OCI-LY7 (cell line): ENCODE measurements around the gene TRAIP. TPM values are rescaled to one million over a fixed set of nuclear protein-coding genes. Genes with fewer than 3 reads are reported as not detected.

Experiments used
- BruUV-seq: library from RNA; stranded (reverse); fragments of 400-500 nt; replicated peaks from 2 replicates; lab custom pipeline; 2021; lab: Mats Ljungman, UMichigan
- CTCF ChIA-PET: fragments of 300-600 bp; sonication (Branson Sonifier 250); formaldehyde crosslinking; loops from one replicate; lab custom pipeline; 2022; ENCODE audit warnings: antibody characterized with exemption; ENCODE audit not compliant: unreplicated experiment; lab: Charles Lee
- POLR2A ChIA-PET: fragments of 300-600 bp; sonication (Branson Sonifier 250); formaldehyde crosslinking; loops from one replicate; lab custom pipeline; 2022; ENCODE audit warnings: antibody characterized with exemption; lab: Charles Lee
- DNase-seq: peaks from one replicate; pipeline ENCODE4 v3.0.0-alpha.2; 2015; ENCODE audit warnings: low spot score
- H2AFZ ChIP-seq: fragments of 200-600 bp; sonication (generic), shearing (Covaris generic); 2 replicates; pipeline ENCODE4 v1.6.1; 2014; ENCODE audit warnings: mild to moderate bottlenecking, antibody characterized with exemption, low read length, moderate library complexity
- H3K27ac ChIP-seq: fragments of 200-600 bp; sonication (generic); 2 replicates; pipeline ENCODE4 v1.5.1; 2014; ENCODE audit warnings: mixed run types, low read depth, mild to moderate bottlenecking, moderate library complexity, low read length, inconsistent platforms; ENCODE audit not compliant: poor library complexity, severe bottlenecking
- H3K36me3 ChIP-seq: fragments of 200-600 bp; sonication (generic); 2 replicates; pipeline ENCODE4 v1.6.1; 2014; ENCODE audit warnings: mild to moderate bottlenecking, antibody characterized with exemption, low read length, moderate library complexity, mixed read lengths; ENCODE audit not compliant: insufficient read depth
- H3K4me1 ChIP-seq: fragments of 200-600 bp; sonication (generic); 2 replicates; pipeline ENCODE4 v1.5.1; 2014; ENCODE audit warnings: mild to moderate bottlenecking, low read length; ENCODE audit not compliant: insufficient read depth, poor library complexity, severe bottlenecking
- H3K4me2 ChIP-seq: fragments of 200-600 bp; sonication (generic); 2 replicates; pipeline ENCODE4 v1.6.1; 2014; ENCODE audit warnings: mild to moderate bottlenecking, low read length
- H3K4me3 ChIP-seq: fragments of 200-600 bp; sonication (generic); 2 replicates; pipeline ENCODE4 v1.5.1; 2014; ENCODE audit warnings: mild to moderate bottlenecking, low read depth, low read length; ENCODE audit not compliant: poor library complexity, severe bottlenecking
- H3K79me2 ChIP-seq: fragments of 200-600 bp; sonication (generic); 2 replicates; pipeline ENCODE4 v1.6.1; 2016; ENCODE audit warnings: low read depth, mild to moderate bottlenecking, low read length, moderate library complexity, mixed read lengths; ENCODE audit not compliant: insufficient read depth
- H3K9me2 ChIP-seq: fragments of 200-600 bp; sonication (generic); 2 replicates; pipeline ENCODE4 v1.6.1; 2016; ENCODE audit warnings: mild to moderate bottlenecking, low read length, mixed read lengths; ENCODE audit not compliant: insufficient read depth
- H3K9me3 ChIP-seq: fragments of 200-600 bp; sonication (generic); 2 replicates; pipeline ENCODE4 v1.6.1; 2014; ENCODE audit warnings: mild to moderate bottlenecking, mixed run types, low read length, mixed read lengths
- H4K20me1 ChIP-seq: fragments of 200-600 bp; sonication (generic); 2 replicates; pipeline ENCODE4 v1.6.1; 2014; ENCODE audit warnings: mild to moderate bottlenecking, antibody characterized with exemption, low read length, moderate library complexity, mixed read lengths; ENCODE audit not compliant: insufficient read depth
- CTCF ChIP-seq: fragments of 200-600 bp; sonication (generic); conservative IDR thresholded peaks from 2 replicates; pipeline ENCODE4 v1.5.1; 2014; ENCODE audit warnings: mild to moderate bottlenecking, antibody characterized with exemption, low read length, moderate library complexity, mixed read lengths
- EZH2phosphoT487 ChIP-seq: fragments of 200-600 bp; sonication (generic); IDR thresholded peaks from 2 replicates; pipeline ENCODE4 v1.6.1; 2018; ENCODE audit warnings: low read depth, borderline replicate concordance, mild to moderate bottlenecking, mixed run types, antibody characterized with exemption, low read length, moderate library complexity, mixed read lengths
- intact Hi-C: fragments of 100-400 bp; cut with micrococcal nuclease; formaldehyde crosslinking; loops from one replicate; pipeline ENCODE4 v1.10.0; 2022; ENCODE audit not compliant: unreplicated experiment
- total RNA-seq, 2 experiments: library from RNA; depleted of rRNA in 1 of 2; stranded (reverse); fragments of >200 nt in 1 of 2; shearing (Covaris generic) in 1 of 2; gene quantifications; 2 replicates each; pipeline ENCODE4 v1.2.3, GENCODE V29; 2014 to 2022

The TRAIP gene
- total RNA-seq, 2 experiments from 2014 or later, result 38.6 to 41.8 TPM

- DNase-seq, result no peak
- no peaks in the 10 kb centered on the region for H3K79me2 ChIP-seq
- intact Hi-C loops, result no loop called here
- H3K4me3 ChIP-seq, result no peak overlapping the region
- no TSS peak for BruUV-seq
- no peaks in the 10 kb centered on the region for H3K36me3 ChIP-seq
- ChIA-PET CTCF (interaction anchor here (0.6 kb wide), 2 partner anchors 69 to 94 kb away, joined by 3 read pairs; no protein-coding TSS in a partner anchor), POLR2A (no interaction called here)
- no peaks in the 10 kb centered on the region for H3K9me3 ChIP-seq
- no peak overlapping the region for H3K27ac ChIP-seq
- no peak overlapping the region for H3K4me2 ChIP-seq
- no peaks in the 10 kb centered on the region for H4K20me1 ChIP-seq
- H3K9me2 ChIP-seq, result no peaks in the 10 kb centered on the region
- no peak overlapping the region for H2AFZ ChIP-seq
- H3K4me1 ChIP-seq, result peaks cover 10% of the 10 kb centered on the region
- TF ChIP-seq EZH2phosphoT487 (no peak), CTCF (no peak)
These were observed 39.4 kb upstream of the TRAIP start for GRCh38 chr3:49895791-49896190.

GRCh38 chr3:49889296-49889695, 32.9 kb upstream of the TRAIP start:
- Histone ChIP-seq H2AFZ (no peak overlapping the region), H3K27ac (no peak overlapping the region), H3K9me2 (no peaks in the 10 kb centered on the region), H3K9me3 (no peaks in the 10 kb centered on the region), H3K36me3 (no peaks in the 10 kb centered on the region), H3K4me2 (no peak overlapping the region), H3K4me1 (no peaks in the 10 kb centered on the region), H3K4me3 (no peak overlapping the region), H4K20me1 (no peaks in the 10 kb centered on the region), H3K79me2 (no peaks in the 10 kb centered on the region)
- ChIA-PET POLR2A (interaction anchor here (1.2 kb wide), 1 partner anchor 11 kb away, joined by 3 read pairs; no protein-coding TSS in a partner anchor), CTCF (interaction anchor here (0.6 kb wide), 1 partner anchor 10 kb away, joined by 3 read pairs; no protein-coding TSS in a partner anchor)
- intact Hi-C loops, result no loop called here
- DNase-seq, result no peak
- no TSS peak for BruUV-seq
- TF ChIP-seq EZH2phosphoT487, result no peak
- TF ChIP-seq CTCF, result no peak

DNA sequence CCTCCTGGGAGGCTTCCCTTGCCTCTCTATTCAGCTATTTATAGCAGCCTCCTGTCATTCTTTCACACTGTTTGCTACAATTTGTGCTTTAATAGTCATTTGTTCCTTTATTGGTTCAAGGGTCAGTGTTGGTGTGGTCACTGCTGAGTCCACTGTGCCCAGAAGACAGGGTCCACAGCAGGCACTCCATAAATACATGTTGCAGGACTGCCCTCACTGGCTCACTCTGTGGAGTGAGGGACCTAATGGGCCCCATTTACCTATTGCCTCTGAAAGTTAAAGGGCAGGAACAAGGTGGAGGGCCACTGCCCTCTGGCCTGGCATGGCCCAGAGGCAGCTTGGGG, 30.5 kb upstream of the TRAIP start:
- Histone ChIP-seq H3K79me2 (no peaks in the 10 kb centered on the region), H2AFZ (no peak overlapping the region), H3K9me3 (no peaks in the 10 kb centered on the region), H3K4me2 (no peak overlapping the region), H3K36me3 (no peaks in the 10 kb centered on the region), H4K20me1 (no peaks in the 10 kb centered on the region), H3K9me2 (no peaks in the 10 kb centered on the region), H3K4me3 (no peak overlapping the region), H3K27ac (no peak overlapping the region), H3K4me1 (no peaks in the 10 kb centered on the region)
- DNase-seq, result no peak
- ChIA-PET POLR2A (no interaction called here), CTCF (no interaction called here)
- intact Hi-C loops, result no loop called here
- no peak for TF ChIP-seq CTCF
- no peak for TF ChIP-seq EZH2phosphoT487
- no TSS peak for BruUV-seq
